ENCODE data around the gene PTPN12.

PTPN12 gene

DNA sequence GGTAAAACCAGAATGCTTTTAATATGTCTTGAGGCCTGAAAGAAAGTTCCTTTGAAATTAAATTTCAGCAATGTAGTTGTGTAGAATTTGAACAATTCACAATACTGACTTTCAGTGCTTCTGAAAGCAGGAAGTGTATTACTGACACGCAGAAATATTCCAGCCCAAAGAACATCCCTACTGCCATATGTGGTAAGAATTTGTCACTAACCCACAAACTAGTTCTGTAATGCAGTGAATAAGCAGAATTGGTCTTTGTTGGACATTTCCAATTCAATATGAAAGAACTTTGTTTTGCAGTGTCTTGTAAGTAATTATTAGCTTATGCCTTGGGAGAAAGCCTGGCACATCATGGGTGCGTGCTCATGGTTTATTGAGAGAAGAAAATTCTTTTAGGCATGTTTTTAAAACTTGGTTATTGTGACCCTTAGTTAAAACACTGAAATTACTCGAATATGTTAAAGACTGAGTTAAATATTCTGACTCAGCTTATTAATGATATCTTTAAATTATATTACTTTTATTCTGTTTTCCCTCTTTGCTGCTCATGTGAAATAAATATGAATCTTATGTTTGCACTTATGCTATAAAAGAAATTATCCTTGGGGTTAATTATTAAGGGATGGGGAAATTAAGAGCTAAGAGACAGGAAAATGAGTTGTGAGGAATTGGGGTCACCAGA is 33.4 kb downstream of the PTPN12 start:
- DNase-seq (ENCODE audit: low read depth in 1 of 2, low spot score in 1 of 2) = peak; percentile 70 to 71
- Histone ChIP-seq H3K4me3 (replicated peaks; ENCODE audit: insufficient read depth, low read length) (no peak overlapping the region), H3K27ac (replicated peaks) (peak overlapping the region; percentile 70), H3K27me3 (ENCODE audit: insufficient read depth, poor library complexity, severe bottlenecking) (no peaks in the 10 kb centered on the region)
- TF ChIP-seq GABPA (IDR thresholded peaks at IDR 0.05; ENCODE audit: low read depth) = no peak
- TF ChIP-seq SPI1 (IDR thresholded peaks at IDR 0.05; ENCODE audit: borderline replicate concordance, low read depth) = peak; percentile 86

DNA sequence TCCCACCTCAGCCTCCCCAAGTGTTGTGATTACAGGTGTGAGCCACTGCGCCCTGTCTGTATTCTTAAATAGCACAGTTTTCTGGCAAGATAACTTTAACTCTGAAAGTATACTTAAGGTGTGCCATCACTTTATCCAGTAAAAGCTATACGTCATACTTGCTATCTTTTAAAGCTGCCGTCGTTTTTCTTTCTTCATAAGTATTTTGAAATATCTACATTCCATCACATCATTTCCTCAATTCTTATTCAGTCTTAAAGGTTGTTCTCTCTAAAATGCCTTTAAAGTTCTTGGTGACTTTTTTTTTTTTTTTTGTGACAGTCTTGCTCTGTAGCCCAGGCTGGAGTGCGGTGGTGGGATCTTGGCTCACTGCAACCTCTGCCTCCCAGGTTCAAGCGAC is 34.7 kb downstream of the PTPN12 start:
- TF ChIP-seq POLR2AphosphoS5 (IDR thresholded peaks at IDR 0.05; ENCODE audit: low read depth) (no peak), SPI1 (IDR thresholded peaks at IDR 0.05; ENCODE audit: borderline replicate concordance, low read depth) (0 out of 2 replicates have a peak, but pooled peaks have one; percentile 14), GABPA (IDR thresholded peaks at IDR 0.05; ENCODE audit: low read depth) (0 out of 2 replicates have a peak, but pooled peaks have one; percentile 9)
- TF ChIP-seq, protein P1, sequence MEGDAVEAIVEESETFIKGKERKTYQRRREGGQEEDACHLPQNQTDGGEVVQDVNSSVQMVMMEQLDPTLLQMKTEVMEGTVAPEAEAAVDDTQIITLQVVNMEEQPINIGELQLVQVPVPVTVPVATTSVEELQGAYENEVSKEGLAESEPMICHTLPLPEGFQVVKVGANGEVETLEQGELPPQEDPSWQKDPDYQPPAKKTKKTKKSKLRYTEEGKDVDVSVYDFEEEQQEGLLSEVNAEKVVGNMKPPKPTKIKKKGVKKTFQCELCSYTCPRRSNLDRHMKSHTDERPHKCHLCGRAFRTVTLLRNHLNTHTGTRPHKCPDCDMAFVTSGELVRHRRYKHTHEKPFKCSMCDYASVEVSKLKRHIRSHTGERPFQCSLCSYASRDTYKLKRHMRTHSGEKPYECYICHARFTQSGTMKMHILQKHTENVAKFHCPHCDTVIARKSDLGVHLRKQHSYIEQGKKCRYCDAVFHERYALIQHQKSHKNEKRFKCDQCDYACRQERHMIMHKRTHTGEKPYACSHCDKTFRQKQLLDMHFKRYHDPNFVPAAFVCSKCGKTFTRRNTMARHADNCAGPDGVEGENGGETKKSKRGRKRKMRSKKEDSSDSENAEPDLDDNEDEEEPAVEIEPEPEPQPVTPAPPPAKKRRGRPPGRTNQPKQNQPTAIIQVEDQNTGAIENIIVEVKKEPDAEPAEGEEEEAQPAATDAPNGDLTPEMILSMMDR (IDR thresholded peaks at IDR 0.05; ENCODE audit: insufficient read depth, low read length) = no peak
- TF ChIP-seq, protein P2, sequence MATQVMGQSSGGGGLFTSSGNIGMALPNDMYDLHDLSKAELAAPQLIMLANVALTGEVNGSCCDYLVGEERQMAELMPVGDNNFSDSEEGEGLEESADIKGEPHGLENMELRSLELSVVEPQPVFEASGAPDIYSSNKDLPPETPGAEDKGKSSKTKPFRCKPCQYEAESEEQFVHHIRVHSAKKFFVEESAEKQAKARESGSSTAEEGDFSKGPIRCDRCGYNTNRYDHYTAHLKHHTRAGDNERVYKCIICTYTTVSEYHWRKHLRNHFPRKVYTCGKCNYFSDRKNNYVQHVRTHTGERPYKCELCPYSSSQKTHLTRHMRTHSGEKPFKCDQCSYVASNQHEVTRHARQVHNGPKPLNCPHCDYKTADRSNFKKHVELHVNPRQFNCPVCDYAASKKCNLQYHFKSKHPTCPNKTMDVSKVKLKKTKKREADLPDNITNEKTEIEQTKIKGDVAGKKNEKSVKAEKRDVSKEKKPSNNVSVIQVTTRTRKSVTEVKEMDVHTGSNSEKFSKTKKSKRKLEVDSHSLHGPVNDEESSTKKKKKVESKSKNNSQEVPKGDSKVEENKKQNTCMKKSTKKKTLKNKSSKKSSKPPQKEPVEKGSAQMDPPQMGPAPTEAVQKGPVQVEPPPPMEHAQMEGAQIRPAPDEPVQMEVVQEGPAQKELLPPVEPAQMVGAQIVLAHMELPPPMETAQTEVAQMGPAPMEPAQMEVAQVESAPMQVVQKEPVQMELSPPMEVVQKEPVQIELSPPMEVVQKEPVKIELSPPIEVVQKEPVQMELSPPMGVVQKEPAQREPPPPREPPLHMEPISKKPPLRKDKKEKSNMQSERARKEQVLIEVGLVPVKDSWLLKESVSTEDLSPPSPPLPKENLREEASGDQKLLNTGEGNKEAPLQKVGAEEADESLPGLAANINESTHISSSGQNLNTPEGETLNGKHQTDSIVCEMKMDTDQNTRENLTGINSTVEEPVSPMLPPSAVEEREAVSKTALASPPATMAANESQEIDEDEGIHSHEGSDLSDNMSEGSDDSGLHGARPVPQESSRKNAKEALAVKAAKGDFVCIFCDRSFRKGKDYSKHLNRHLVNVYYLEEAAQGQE (IDR thresholded peaks at IDR 0.05; ENCODE audit: insufficient replicate concordance, low read depth) = no peak
- no peaks in the 10 kb centered on the region for H3K27me3 ChIP-seq (ENCODE audit: insufficient read depth, poor library complexity, severe bottlenecking)
- no peak for DNase-seq (ENCODE audit: low read depth in 1 of 2, low spot score in 1 of 2)
- no peak overlapping the region for H3K4me3 ChIP-seq (replicated peaks; ENCODE audit: insufficient read depth, low read length)
- peak overlapping the region; percentile 70 for H3K27ac ChIP-seq (replicated peaks)

DNA sequence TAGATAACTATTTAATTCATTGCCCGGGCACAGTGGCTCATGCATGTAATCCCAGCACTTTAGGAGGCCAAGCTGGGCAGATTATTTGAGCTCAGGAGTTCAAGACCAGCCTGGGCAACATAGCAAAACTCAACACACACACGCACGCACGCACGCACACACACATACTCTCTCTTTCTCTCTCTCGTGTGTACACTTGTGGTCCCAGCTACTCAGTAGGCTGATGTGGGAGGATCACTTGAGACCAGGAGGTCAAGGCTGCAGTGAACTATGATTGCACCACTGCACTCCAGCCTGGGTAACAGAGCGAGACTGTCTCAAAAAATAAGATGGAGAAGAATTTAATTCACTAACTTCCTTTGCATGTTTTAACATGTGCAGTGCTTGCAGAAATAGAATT is 38.1 kb downstream of the PTPN12 start:
- no peak for TF ChIP-seq GABPA (IDR thresholded peaks at IDR 0.05; ENCODE audit: low read depth)
- TF ChIP-seq, protein P1 (IDR thresholded peaks at IDR 0.05; ENCODE audit: insufficient read depth, low read length) = no peak
- no peak for TF ChIP-seq SPI1 (IDR thresholded peaks at IDR 0.05; ENCODE audit: borderline replicate concordance, low read depth)
- TF ChIP-seq, protein P2 (IDR thresholded peaks at IDR 0.05; ENCODE audit: insufficient replicate concordance, low read depth) = no peak
- TF ChIP-seq POLR2AphosphoS5 (IDR thresholded peaks at IDR 0.05; ENCODE audit: low read depth) = no peak
- H3K27me3 ChIP-seq (ENCODE audit: insufficient read depth, poor library complexity, severe bottlenecking) = no peaks in the 10 kb centered on the region
- H3K27ac ChIP-seq (replicated peaks) = no peak overlapping the region
- no peak for DNase-seq (ENCODE audit: low read depth in 1 of 2, low spot score in 1 of 2)
- H3K4me3 ChIP-seq (replicated peaks; ENCODE audit: insufficient read depth, low read length) = no peak overlapping the region

DNA sequence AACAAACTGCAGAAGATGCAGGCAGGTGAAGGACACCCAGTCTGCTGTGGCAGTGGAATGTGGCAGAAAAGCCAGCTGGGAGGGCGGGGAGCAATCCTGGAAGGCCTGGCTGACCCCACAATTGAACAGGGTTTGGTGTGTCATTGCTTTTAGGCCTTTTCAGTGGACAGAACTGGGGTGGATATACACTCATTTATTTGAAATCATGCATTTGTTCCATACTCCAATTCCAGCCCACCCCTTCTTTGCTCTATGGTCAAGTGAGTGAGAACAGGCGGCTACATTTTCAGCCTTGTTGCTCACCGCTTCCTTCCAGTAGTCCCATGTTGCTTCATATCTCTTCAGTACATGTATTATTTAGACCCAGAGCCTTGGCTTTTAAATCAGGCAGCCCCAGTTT is 39.8 kb downstream of the PTPN12 start:
- Histone ChIP-seq H3K27ac (replicated peaks) (no peak overlapping the region), H3K27me3 (ENCODE audit: insufficient read depth, poor library complexity, severe bottlenecking) (no peaks in the 10 kb centered on the region), H3K4me3 (replicated peaks; ENCODE audit: insufficient read depth, low read length) (no peak overlapping the region)
- TF ChIP-seq POLR2AphosphoS5 (IDR thresholded peaks at IDR 0.05; ENCODE audit: low read depth) (no peak), SPI1 (IDR thresholded peaks at IDR 0.05; ENCODE audit: borderline replicate concordance, low read depth) (no peak), GABPA (IDR thresholded peaks at IDR 0.05; ENCODE audit: low read depth) (no peak)
- TF ChIP-seq, protein P1 (IDR thresholded peaks at IDR 0.05; ENCODE audit: insufficient read depth, low read length) = no peak
- TF ChIP-seq, protein P2 (IDR thresholded peaks at IDR 0.05; ENCODE audit: insufficient replicate concordance, low read depth) = no peak
- DNase-seq (ENCODE audit: low read depth in 1 of 2, low spot score in 1 of 2) = no peak
